ENCODE results near the gene BDKRB2.
A peak's percentile ranks its signal among the peaks of the same experiment; 100 is the strongest.

BDKRB2 gene

DNA sequence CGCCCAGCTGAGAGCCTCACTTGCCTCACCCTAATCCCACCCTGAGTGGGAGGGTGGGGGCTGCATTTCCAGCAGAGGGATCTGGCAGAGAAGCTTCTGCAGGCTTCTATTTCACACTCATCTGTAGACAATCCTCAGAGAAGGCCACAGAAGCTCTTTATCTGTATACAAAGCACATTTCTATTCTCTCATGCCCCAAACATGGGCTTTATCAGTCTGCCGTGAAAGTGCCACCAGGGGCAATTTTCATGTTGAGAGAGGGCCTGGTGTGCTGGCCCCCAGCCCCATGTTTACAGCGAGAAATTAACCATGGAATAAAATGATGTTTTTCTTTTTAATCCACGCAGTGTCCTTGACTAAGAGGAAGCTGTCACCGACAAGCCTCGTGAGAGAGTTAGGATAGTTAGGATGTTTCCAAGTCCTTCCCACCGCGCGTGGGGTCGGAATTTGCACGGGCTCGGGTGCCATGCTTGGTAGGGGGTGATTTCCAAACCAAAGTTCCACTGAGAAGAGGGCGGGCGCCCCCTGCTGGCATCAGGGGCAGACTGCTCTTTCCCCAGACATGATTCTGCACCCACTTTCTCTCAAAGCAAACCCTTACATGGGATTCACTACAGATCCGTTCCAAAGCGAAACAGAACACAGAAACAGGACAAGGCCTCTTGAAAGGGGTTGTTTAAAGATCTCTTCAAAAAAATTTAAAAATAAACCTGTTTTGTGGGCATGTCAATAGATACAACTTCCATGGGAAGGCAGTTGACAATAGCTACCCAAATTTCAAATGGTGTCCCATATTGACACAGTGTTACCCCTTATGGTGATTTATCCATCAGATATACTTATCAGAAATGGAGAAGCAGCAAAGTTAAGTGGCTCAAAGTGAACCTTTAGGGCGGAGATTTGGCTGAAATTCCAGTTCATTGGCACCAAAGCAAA is 70.8 kb downstream of the BDKRB2 start:
- peak; percentile 62 to 78 for DNase-seq
- TF ChIP-seq POLR2A (IDR thresholded peaks at IDR 0.05; ENCODE audit: low read length), result no peak
- TF ChIP-seq GATA1 (IDR thresholded peaks at IDR 0.05; ENCODE audit: low read depth, low read length), result no peak

DNA sequence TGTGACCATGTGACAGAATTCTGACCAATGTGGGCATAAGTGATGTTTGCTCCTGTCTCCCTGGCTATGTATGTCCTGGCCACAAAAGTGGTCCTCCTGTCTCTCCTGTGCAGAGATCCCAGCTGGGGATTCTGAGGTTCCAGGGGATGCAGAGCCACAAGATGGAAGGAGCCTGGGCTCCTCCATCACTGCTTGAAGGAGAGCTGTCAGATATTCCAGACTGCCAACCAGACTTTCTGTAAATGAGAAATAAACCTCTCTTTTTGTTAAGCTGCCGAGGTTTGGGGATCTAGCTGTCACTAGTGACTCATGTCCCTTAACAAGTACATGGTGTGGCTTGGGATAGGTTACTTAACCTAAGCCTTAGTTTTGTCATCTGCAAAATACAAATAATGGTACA is 73.3 kb downstream of the BDKRB2 start:
- DNase-seq, result no peak
- TF ChIP-seq GATA1 (IDR thresholded peaks at IDR 0.05; ENCODE audit: low read depth, low read length) (no peak), POLR2A (IDR thresholded peaks at IDR 0.05; ENCODE audit: low read length) (no peak)

DNA sequence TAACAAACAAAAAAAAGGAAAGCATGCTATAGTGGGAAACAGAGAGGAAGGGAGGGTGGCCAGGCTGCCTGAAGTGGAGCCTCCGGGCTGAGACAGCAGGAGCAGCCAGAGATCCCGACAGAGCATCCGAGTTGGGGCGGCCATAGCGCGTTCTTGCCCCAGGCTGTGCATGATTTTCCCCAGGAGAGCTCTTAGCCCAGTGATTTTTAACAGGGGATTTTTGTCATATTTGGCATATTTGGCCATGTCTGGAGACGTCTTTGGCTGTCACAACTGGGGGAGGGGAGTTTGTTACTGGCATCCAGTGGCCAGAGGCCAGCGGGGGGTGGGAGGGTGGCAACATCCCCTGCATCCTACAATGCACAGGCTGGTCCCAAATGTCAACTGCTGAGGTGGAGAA is 74.9 kb downstream of the BDKRB2 start:
- TF ChIP-seq POLR2A (IDR thresholded peaks at IDR 0.05; ENCODE audit: low read length) (no peak), GATA1 (IDR thresholded peaks at IDR 0.05; ENCODE audit: low read depth, low read length) (no peak)
- DNase-seq, result no peak

DNA sequence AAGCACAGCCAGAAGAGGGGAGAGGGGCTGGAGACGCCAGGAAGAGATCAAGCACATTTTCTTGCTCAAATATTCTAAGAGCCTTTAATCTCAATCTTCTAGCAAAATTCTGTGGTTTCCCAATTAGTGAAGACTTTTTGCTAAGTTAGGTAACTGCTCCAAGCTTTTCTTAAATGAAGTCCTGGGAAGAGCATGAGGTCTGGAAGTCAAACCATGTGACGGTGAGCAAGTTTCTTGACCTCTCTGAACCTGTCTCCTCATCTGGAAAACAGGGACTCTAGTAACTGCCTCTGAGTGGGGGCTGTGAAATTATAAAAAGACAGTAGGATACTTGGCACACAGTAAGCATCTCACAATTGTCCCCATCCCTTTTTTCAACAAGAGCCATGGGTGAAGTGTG is 75.5 kb downstream of the BDKRB2 start:
- TF ChIP-seq POLR2A (IDR thresholded peaks at IDR 0.05; ENCODE audit: low read length) (no peak), GATA1 (IDR thresholded peaks at IDR 0.05; ENCODE audit: low read depth, low read length) (no peak)
- DNase-seq, result no peak

DNA sequence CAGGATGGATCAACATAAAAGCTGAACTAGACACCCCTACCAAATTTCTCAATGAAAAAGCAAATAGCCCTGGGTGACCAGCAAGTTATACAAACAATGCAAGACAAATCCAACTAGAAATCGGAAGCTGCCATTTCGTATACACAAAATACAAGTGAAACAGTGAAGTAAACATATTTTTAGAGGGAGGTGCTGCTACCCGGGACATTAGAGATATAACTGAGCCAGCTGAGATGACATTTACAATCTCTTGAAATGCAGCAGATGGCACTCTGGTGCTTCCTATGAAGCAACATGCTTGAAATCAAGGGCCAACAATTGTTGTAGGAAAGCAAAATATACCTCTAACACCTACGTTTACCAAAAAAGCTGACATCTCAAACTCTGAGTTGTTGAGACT is 76.8 kb downstream of the BDKRB2 start:
- DNase-seq, result peak; percentile 66 to 69
- no peak for TF ChIP-seq POLR2A (IDR thresholded peaks at IDR 0.05; ENCODE audit: low read length)
- no peak for TF ChIP-seq GATA1 (IDR thresholded peaks at IDR 0.05; ENCODE audit: low read depth, low read length)

DNA sequence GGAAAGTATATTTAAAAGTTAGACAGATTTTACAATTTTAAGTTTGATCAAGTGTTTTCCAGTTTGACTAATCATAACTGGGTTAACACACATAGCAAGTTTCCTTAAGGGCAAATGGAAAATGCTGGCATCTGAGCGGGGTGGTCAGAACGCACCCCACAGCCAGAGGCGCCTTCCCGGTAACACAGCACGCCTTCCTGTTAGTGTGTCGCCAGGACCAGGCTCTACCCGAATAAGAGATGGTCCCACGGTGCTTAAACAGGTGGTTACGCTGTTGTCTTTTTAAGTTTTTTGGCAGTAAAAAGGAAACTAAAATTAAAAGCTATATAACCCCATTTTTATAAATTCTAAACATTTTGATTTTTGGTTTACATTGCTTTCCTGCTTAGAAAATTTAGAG is 79.4 kb downstream of the BDKRB2 start:
- DNase-seq, result no peak
- no peak for TF ChIP-seq GATA1 (IDR thresholded peaks at IDR 0.05; ENCODE audit: low read depth, low read length)
- TF ChIP-seq POLR2A (IDR thresholded peaks at IDR 0.05; ENCODE audit: low read length), result no peak

DNA sequence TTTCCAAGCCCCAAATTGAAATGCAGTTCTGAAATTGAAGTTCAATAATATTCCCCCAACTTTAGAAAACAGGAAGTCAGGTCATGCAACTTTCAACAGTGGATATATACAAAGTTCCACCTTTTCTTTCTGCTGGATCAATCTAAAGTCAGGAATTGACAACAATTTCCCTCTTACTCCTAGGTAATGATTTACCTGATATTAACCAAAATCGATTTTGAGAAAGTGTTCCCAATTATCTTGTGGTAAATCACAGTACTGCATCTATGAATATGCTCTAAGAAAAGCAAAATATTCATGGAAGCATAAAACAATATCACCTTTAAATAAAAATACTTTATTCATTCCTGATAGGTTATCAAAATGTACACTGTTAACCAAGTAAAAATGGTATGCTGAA is 79.8 kb downstream of the BDKRB2 start:
- TF ChIP-seq GATA1 (IDR thresholded peaks at IDR 0.05; ENCODE audit: low read depth, low read length) (no peak), POLR2A (IDR thresholded peaks at IDR 0.05; ENCODE audit: low read length) (no peak)
- no peak for DNase-seq

DNA sequence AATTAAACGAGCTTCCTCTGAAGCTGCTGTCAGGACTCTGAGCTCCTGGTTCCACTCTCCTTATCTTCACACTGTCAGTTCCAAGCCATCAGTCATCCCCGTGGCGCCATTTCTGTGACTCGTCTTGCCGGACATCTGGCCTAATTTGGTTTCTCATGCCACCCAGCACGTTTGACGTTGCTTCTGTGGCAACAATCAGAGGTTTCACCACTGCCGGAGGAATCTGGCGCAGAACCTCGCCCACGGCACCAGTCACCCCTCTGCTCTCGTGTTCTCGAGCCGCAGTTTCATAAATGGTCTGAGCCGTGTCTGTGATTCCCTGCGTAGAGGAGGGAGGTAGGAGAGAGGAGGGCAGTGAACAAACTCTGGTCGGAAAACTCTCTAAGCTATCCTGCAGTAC is 81.0 kb downstream of the BDKRB2 start:
- DNase-seq, result no peak
- no peak for TF ChIP-seq GATA1 (IDR thresholded peaks at IDR 0.05; ENCODE audit: low read depth, low read length)
- no peak for TF ChIP-seq POLR2A (IDR thresholded peaks at IDR 0.05; ENCODE audit: low read length)

DNA sequence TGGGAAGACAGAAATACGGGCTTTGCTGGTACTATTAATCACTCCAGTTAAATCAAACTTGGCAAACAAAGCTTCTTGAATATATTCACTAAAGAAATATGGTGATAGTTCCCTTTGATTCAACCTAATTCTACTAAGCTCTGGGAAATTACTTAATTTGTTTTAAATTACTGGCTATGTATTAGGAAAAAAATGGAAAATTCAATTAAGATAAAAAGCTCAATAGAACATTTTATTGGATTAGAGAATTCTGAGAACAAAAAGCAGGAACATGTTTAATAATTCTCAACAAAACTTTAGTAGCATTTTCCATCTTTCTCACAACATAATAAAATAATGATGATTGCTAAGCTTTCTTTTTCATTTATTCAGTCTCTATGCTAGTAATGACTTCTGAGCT is 81.6 kb downstream of the BDKRB2 start:
- no peak for DNase-seq
- TF ChIP-seq GATA1 (IDR thresholded peaks at IDR 0.05; ENCODE audit: low read depth, low read length), result no peak
- TF ChIP-seq POLR2A (IDR thresholded peaks at IDR 0.05; ENCODE audit: low read length), result no peak

DNA sequence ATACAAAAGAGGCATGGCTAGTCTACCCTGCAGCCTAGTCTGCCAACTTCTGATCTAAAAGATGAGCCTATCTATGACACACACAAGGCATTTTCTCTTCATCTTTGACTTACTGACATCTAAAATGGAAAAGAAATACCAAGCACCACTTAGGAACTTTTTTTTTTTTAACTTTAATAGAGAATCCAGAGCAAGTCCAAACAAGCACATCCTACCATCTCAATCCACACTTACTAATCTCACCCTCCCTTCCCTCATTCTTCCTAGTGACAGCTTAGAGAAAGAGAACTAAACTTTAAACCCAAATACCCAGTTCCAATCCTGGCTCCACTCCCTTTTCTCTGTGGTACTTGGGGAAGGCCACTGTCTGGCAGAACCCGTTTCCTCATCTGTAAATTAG is 83.2 kb downstream of the BDKRB2 start:
- TF ChIP-seq GATA1 (IDR thresholded peaks at IDR 0.05; ENCODE audit: low read depth, low read length) (no peak), POLR2A (IDR thresholded peaks at IDR 0.05; ENCODE audit: low read length) (no peak)
- DNase-seq, result no peak
